Measurements from ENCODE around the gene NEUROG2.

NEUROG2 gene

DNA sequence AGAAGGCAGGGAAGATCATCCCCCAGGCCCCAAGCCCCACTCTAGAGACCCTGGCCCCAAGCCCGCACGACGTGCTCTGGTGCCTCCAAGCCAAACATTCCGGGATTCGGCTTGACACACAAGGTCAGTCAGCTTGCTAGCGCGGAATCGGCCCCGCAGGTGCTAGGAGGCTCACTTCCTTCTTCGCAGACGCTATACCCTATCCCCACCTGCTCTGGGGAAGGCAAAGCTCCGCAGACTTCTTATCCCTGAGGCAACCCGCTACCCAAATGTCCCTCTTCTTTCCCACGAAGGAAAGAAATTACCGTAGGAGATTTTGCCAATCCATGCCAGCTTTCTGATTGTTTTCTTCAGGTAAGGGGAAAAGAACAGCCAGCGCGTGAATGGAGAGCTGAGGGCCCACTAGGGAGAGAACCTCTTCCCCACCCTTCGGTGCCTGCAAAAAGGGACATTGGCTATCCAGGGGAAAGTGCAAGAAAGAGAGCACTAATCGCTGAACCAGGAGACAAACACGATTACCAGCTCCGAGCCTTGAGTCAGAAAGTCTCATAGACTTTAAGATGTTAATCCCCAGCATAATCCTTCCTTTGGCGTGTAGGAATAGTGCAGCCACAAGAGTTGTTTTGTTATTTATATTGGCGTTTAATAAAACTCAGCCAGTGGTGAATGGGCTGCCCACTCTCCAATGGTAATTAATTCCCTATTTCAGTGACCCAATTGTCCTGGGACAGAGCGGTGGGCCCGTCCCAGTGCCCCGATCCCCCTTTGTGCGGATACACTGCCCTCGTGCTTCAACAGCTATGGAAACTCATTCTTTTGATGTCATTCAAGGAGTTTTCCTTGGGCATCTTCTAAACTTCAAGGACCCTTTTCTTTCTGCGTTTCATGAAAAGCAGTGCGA, 5.4 kb upstream of the NEUROG2 start:
- in situ Hi-C loops (cut with MboI; ENCODE audit: low sequenced_read_pairs): no loop called here

DNA sequence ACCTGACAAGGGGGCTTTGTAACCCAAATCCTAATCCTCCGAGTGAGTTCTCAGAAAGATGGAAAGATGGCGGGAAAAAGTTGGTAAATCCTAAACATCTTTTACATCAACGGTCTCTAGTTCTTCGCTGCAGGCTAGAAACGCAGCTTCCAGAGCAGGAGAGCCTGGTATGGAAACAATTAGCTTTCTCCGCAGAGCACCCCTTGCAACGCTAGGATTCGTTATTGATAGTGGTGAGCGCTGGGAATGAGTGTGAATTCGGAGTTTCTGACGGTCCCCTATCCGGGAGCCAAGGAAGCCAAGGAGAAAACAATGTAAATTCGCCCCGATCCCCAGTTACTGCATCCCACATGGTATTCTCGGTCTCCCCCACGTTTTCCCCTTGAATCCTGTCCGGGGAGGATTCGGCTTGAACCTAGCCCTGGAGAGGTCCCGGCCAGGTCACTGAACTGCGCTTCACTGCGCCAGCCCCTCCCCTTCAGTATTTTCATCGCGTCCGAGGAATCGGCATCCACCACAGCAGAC, 4.7 kb upstream of the NEUROG2 start:
- in situ Hi-C loops (cut with MboI; ENCODE audit: low sequenced_read_pairs): no loop called here

- in situ Hi-C loops (cut with MboI; ENCODE audit: low sequenced_read_pairs): no loop called here
Measured at GRCh38 chr4:112519689-112520597, 4.0 kb upstream of the NEUROG2 start.

GRCh38 chr4:112518675-112519074, 2.7 kb upstream of the NEUROG2 start:
- in situ Hi-C loops (cut with MboI; ENCODE audit: low sequenced_read_pairs): no loop called here

DNA sequence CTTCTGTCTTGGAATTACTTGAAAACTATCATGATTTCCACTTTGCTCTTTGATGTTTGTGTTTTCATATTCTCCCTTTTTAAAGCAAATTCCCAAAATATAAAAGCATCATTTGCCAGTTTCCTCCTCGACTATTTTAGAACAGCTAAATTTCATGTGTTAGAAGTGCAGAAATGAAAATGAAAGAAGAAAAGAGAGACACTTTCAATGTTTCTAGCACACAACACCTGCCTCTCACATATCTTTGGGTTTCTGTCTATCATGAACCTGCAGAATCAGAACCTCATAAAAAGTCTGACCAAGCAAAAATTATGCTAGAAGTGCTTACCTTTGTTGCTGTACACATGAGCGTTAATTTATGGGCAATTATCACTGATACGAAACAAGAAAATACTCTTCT, 1.9 kb upstream of the NEUROG2 start:
- in situ Hi-C loops (cut with MboI; ENCODE audit: low sequenced_read_pairs): no loop called here

- in situ Hi-C loops (cut with MboI; ENCODE audit: low sequenced_read_pairs): no loop called here
Measured at GRCh38 chr4:112517067-112517634, 1.2 kb upstream of the NEUROG2 start.

GRCh38 chr4:112516471-112517066, 589 bp upstream of the NEUROG2 start:
- in situ Hi-C loops (cut with MboI; ENCODE audit: low sequenced_read_pairs): no loop called here

DNA sequence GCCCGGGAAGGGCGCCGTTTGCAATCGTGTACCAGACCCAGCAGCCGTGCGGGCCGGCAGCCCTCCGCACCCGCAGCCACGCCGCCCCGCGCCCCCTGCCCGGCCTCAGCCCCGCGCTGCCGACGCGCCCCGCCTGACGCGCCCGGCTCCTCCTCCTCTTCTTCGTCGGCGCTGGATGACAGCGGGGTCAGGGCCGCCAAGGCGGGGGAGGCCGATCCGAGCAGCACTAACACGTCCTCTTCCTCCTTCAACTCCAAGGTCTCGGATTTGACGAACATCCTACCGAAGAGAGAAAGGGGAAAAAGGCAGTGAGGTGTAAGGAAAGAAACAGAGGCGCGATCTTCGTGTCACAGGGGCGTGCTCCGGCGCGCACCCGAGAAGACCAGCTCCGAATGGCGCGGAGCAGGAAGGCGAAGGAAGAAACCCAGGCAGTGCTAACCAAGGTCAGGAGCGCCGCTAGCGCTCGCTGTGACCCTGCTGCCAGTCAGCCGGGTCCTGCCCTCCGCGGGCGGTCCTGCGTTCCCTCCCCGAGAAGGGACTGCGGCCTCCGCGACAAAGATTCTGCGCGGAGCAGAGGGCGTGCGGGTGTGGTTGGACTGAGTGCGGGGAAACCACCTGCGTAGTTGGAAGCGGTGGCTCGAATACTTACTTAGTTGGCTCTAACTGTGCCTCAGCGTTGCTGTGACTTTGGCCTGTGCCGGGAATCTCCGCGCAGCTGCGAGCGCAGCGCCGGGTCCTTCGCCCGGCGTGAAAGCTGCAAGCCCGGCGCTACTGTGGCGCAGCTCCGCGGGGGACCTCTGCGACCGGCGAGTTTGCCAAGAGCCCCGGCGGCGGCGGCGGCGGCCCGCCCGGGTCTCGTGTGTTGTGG, 548 bp downstream of the NEUROG2 start:
- in situ Hi-C loops (cut with MboI; ENCODE audit: low sequenced_read_pairs): no loop called here

GRCh38 chr4:112514647-112515197, 1.3 kb downstream of the NEUROG2 start:
- in situ Hi-C loops (cut with MboI; ENCODE audit: low sequenced_read_pairs): no loop called here

GRCh38 chr4:112513971-112514646, 1.9 kb downstream of the NEUROG2 start:
- in situ Hi-C loops (cut with MboI; ENCODE audit: low sequenced_read_pairs): no loop called here

DNA sequence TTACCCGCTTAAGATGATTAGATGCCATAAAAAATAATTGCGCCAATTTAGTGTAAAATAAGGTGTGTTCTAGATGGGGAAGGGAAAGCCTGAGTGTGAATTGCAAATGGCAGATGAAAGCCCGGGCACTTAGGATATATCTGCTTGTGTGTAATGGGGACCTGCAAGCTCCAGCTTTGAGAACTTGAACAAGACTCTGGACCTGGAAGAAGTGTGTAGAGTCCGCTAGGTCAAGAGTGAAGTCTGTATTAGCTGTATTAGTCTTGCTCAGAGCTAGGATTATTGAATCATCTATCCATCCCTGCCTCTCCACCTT, 4.2 kb downstream of the NEUROG2 start:
- in situ Hi-C loops (cut with MboI; ENCODE audit: low sequenced_read_pairs): no loop called here

DNA sequence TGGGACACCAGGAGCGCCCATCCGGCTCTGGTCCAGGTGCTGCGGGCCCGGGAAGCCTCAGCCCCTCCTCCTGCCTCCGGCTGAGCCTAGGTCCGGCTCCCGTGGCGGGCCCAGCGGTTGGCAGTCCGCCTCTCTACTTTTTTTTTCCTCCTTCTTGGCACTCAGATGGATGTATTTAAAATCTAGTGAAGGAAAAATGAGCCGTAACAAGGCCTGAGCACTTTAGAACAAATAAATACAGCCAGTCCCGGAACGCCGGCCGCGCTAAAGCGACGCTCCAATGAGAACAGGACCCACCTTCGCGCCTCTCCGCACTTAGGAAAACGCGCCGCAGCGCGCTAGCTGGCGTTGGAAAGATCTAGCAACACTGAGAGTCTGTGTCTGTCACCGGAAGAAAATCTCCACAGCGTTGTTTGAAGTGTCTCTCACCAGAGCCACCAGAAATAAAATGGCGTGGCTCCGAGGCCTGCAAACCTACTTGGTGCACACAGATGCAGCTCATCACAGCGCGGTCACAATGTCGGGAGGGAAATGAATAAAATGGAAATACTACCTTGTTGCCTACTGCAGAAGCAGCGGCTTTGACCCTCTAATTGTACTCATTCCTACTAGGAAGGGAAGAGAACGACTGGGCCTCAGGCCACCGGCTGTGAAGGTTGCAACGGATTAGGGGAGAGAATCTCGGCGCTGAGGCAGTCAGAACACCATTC, 4.7 kb downstream of the NEUROG2 start:
- in situ Hi-C loops (cut with MboI; ENCODE audit: low sequenced_read_pairs): no loop called here

DNA sequence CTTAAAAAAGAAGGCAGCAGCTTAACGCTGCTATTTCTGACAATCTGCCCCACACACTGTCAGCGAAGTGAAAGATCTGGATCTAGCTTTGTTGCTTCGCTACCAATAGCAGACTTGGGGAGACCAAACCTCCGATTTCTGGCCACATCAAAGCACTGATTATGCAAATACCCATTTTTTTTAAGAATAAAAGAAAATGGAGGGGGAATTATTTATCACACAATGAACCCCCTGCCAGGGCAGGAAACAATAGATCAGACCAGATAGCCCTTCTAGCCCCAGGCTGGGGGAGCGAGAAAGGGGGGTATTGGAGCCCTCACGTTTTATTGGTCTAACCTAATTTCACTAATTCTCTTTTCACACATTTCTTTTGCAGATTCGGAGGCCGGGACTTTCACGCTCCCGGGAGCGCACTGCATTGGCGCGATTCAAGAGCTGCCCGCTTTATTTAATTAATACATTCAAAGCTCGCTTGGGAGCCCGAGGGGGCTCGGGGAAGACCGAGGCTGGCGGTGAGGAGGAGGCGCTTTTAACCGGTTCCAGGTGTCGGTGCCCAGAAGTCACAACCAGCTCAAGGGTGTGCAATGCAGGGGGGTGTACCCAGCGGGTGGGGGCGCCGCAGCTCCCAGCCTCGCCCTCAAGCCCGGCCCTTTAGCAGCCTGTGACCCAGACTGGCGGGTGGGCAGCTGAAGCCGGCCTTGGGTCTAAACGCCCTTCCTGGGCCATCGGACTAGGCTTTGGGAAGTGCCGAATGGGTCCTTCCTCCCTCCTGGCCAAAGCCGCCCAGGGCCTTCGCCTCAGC, 5.5 kb downstream of the NEUROG2 start:
- in situ Hi-C loops (cut with MboI; ENCODE audit: low sequenced_read_pairs): no loop called here

DNA sequence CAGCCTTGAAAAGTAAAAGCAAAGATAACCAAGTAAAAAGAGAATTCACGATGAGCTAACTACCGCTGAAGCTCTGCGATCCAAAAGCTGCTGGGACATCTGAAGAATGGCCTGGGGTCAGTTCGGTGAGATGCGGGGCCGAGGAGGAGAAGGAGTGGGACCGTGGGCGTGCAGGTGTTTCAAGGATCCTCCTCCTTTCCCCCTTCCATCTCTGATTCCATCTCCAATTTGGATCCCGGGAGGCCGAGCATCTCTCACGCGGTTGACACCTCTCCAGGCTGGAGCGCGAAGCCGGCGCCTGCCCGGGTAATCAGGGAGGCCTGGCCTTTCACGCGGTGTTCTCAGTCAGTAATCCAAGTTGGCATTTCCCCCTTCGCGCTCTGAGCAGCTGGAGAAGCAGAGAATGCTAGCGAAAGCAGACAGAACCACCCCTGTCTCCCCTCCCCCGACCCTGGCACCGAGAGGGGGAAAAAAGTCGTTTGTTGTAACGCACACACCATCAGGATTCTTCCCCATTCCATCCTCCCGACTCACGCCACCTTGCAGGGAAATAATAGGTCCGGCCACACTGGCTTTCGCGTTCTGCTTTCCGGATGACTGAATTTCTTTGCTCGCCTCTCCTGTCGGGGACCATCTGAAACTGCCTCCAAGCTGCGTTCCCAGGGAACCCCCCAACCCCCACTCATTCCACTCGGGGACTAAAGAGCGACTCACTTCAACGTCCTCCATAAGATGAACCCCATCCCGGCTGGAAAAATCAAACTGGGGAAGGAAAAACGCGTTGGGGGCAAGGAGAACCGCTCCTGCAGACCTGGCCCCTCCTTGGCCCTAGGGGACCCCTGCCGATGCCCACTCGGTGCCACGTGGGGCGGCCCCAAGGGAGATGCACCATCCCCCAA, 6.5 kb downstream of the NEUROG2 start:
- in situ Hi-C loops (cut with MboI; ENCODE audit: low sequenced_read_pairs): no loop called here

GRCh38 chr4:112508356-112508755, 7.6 kb downstream of the NEUROG2 start:
- in situ Hi-C loops (cut with MboI; ENCODE audit: low sequenced_read_pairs): no loop called here

- in situ Hi-C loops (cut with MboI; ENCODE audit: low sequenced_read_pairs): no loop called here
Measured at GRCh38 chr4:112504807-112505206, 11.2 kb downstream of the NEUROG2 start.

GRCh38 chr4:112502871-112503270, 13.1 kb downstream of the NEUROG2 start:
- in situ Hi-C loops (cut with MboI; ENCODE audit: low sequenced_read_pairs): no loop called here
